Kidney (tissue), 14 donors: Measurements from ENCODE around the gene INTS1. TPM values are rescaled to one million over a fixed set of nuclear protein-coding genes. Genes with fewer than 3 reads are reported as not detected.

Experiments
- DNase-seq, 5 donors: peaks; one replicate each; pipeline ENCODE4 v3.0.0-alpha.2; 2013 to 2020
- FAIRE-seq: peaks from 2 replicates; lab custom pipeline; 2012; peaks lifted over from hg19 to GRCh38; lab: Jason Lieb, UNC
- H3K27ac ChIP-seq, 2 donors: one replicate each; pipeline ENCODE4 v1.7.0; 2013; ENCODE audit warnings: low read depth in 2 of 2, low read length in 2 of 2, inconsistent platforms in 1 of 2
- H3K27me3 ChIP-seq: one replicate; pipeline ENCODE4 v1.7.1; 2013; ENCODE audit warnings: low read length, inconsistent platforms; ENCODE audit not compliant: control insufficient read depth, insufficient read depth
- H3K36me3 ChIP-seq, 3 donors: one replicate each; pipeline versions ENCODE4 v1.7.0 to v1.7.1; 2013; ENCODE audit warnings: low read length in 3 of 3, control low read depth in 1 of 3, inconsistent platforms in 1 of 3; ENCODE audit not compliant: insufficient read depth in 3 of 3, control insufficient read depth in 2 of 3
- H3K4me1 ChIP-seq, 3 donors: one replicate each; pipeline versions ENCODE4 v1.7.0 to v1.7.1; 2013; ENCODE audit warnings: low read length in 3 of 3, inconsistent platforms in 1 of 3, low read depth in 1 of 3; ENCODE audit not compliant: control insufficient read depth in 2 of 3, insufficient read depth in 2 of 3
- H3K4me3 ChIP-seq, 3 donors: one replicate each; pipeline versions ENCODE4 v1.7.0 to v1.8.1; 2013; ENCODE audit warnings: low read length in 3 of 3, control low read depth in 1 of 3, inconsistent platforms in 1 of 3
- H3K9ac ChIP-seq, 3 donors: one replicate each; pipeline versions ENCODE4 v1.7.0 to v1.7.1; 2013; ENCODE audit warnings: low read length in 3 of 3, control low read depth in 1 of 3, inconsistent platforms in 1 of 3
- H3K9me3 ChIP-seq, 3 donors: one replicate each; pipeline versions ENCODE4 v1.7.0 to v1.7.1; 2013; ENCODE audit warnings: low read length in 3 of 3, control low read depth in 1 of 3, inconsistent platforms in 1 of 3; ENCODE audit not compliant: control insufficient read depth in 2 of 3, insufficient read depth in 1 of 3
- CTCF ChIP-seq: IDR thresholded peaks from 3 replicates; pipeline ENCODE4 v1.5.1; 2012; ENCODE audit warnings: mild to moderate bottlenecking, moderate library complexity, borderline replicate concordance; ENCODE audit not compliant: insufficient read depth; ENCODE audit errors: extremely low read depth
- intact Hi-C: fragments of 100-400 bp; cut with DNase I; formaldehyde crosslinking; loops from one replicate; pipeline ENCODE4 v1.11.1; 2022
- polyA plus RNA-seq: library from polyadenylated mRNA; stranded (reverse); fragments of 350-450 nt; fragmentation: Illumina TruSeq; extraction: RNeasy Lipid Tissue Mini Kit (QIAGEN cat#74804); gene quantifications from one replicate; pipeline ENCODE4 v1.2.3, GENCODE V29; 2014; ENCODE audit warnings: low read depth, low replicate concordance; ENCODE audit not compliant: insufficient read depth
- total RNA-seq: library from RNA; stranded (reverse); fragmentation: NEBNext Ultra II Directional; extraction: Animal tissue kit (Norgen Biotek cat#: 25700); gene quantifications from one replicate; pipeline ENCODE4 v1.2.1, GENCODE V29; 2021
- donor health status: control.
- donor health status: control.
- donor health status: control.
- donor health status: control.
- donor health status: control.
- donor health status: DM: yes; HTN: yes; CAD: no.
- donor health status: Normal renal cell carcinoma (clear cell type).

Gene INTS1
- total and polyA plus RNA-seq, 2 donors from 2014 or later = 62.8 to 91.3 TPM

- no peak for TF ChIP-seq CTCF
- Histone ChIP-seq H3K27ac (peak overlapping the region in 1 of 2 donors; percentile 61), H3K36me3 (no peaks in the 10 kb centered on the region), H3K9ac (peak overlapping the region in 1 of 3 donors; percentile 12), H3K9me3 (no peaks in the 10 kb centered on the region), H3K4me3 (no peak overlapping the region), H3K27me3 (no peaks in the 10 kb centered on the region), H3K4me1 (peaks cover 0 to 41% (median 9%) of the 10 kb centered on the region in 3 donors)
- peak; percentile 62 to 97 (median 77) for DNase-seq
- no peak for FAIRE-seq
- intact Hi-C loops = no loop called here
These were observed 48.8 kb downstream of the INTS1 start for GRCh38 chr7:1455241-1455939.

- Histone ChIP-seq H3K4me1 (peaks cover 0 to 37% (median 4%) of the 10 kb centered on the region in 3 donors), H3K27ac (peak overlapping the region in 1 of 2 donors; percentile 28), H3K9me3 (no peaks in the 10 kb centered on the region), H3K36me3 (no peaks in the 10 kb centered on the region), H3K4me3 (no peak overlapping the region), H3K27me3 (no peaks in the 10 kb centered on the region), H3K9ac (no peak overlapping the region)
- DNase-seq = peak in 1 of 5 donors; percentile 90
- intact Hi-C loops = no loop called here
- TF ChIP-seq CTCF = no peak
- no peak for FAIRE-seq
These were observed 49.6 kb downstream of the INTS1 start for GRCh38 chr7:1454542-1454941.

DNA sequence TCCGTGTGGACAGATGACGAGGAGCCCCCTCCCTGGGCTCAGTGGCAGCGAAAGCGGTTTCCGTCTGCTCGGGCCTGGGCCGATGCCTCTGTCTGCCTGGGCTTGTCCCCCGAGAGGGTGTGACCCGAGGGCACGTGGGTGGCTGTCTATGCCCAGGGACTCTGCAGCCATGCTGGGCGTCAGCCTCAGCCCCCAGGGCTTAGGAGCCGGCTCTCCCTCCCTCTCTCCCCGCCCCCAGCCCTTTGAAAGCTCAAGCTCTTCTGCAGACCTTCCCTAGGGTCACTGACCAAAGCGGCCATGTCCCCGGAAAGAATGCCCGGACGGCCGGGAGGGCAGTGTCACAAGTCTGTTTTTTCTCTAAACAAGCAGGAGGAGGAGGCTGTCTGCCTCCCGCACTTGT is 52.0 kb downstream of the INTS1 start:
- H3K27ac ChIP-seq = no peak overlapping the region
- FAIRE-seq = no peak
- H3K9ac ChIP-seq = no peak overlapping the region

More for the DNA sequence above, 52.0 kb downstream of the INTS1 start:
- no peaks in the 10 kb centered on the region for H3K9me3 ChIP-seq
- no peaks in the 10 kb centered on the region for H3K36me3 ChIP-seq
- intact Hi-C loops = no loop called here
- no peaks in the 10 kb centered on the region for H3K27me3 ChIP-seq
- H3K4me3 ChIP-seq = no peak overlapping the region
- peak in 4 of 5 donors; percentile 55 to 77 (median 65) for DNase-seq
- TF ChIP-seq CTCF = no peak
- H3K4me1 ChIP-seq = peaks cover 0 to 20% (median 0%) of the 10 kb centered on the region in 3 donors
